CD4-positive, alpha-beta T cell treated with Interferon alpha-2 for 1 hour (primary cell): ENCODE results near the gene MFGE8.
A peak's percentile ranks its signal among the peaks of the same experiment; 100 is the strongest.

ENCODE experiments used
- DNase-seq, 2 donors: peaks; one replicate each; pipeline ENCODE4 v3.0.0-alpha.2; 2020 to 2022

MFGE8 gene

DNA sequence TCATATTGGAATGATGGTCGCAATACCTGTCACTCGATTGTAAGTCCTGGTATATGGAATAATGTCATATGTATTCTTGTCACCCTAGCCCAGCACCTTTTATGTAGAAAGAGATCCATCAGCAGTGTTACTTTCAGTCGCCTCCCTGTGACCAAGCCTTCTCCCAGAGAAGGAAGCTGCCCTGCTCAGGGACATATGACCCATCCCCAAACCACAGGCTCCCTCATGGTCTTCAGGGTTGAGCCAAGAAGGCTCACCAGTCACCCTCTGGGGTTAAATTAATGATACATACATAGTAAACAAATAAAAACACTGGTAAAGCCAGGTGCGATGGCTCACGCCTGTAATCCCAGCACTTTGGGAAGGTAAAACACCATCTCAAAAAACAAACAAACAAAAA is 4.6 kb upstream of the MFGE8 start:
- no peak for DNase-seq

DNA sequence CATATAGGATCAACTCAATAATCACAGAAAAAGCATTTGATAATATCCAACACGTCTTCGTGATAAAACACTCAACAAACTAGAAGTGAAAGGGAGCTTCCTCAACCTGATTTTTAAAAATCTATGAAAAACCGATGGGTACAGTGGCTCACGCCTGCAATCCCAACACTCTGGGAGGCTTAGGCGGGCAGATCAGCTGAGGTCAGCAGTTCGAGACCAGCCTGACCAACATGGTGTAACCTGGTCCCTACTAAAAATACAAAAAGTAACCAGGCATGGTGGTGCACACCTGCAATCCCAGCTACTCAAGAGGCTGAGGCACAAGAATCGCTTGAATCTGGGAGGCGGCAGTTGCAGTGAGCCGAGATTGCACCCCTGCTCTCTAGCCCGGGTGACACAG is 2.2 kb upstream of the MFGE8 start:
- DNase-seq = no peak

DNA sequence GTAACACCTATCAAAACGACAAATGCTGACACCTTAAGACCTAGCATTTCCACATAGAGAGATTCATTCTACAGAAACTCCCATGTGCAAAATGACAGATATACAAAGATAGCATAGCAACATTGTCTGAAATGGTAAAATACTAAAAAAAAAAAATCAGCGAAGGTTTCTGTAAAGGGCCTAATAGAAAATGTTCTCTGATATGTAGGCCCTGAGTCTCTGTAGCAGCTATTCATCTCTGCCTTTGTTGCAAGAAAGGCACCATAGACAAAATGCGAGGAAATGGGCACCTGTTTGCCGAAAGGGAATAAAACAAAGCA is 631 bp upstream of the MFGE8 start:
- no peak for DNase-seq

DNA sequence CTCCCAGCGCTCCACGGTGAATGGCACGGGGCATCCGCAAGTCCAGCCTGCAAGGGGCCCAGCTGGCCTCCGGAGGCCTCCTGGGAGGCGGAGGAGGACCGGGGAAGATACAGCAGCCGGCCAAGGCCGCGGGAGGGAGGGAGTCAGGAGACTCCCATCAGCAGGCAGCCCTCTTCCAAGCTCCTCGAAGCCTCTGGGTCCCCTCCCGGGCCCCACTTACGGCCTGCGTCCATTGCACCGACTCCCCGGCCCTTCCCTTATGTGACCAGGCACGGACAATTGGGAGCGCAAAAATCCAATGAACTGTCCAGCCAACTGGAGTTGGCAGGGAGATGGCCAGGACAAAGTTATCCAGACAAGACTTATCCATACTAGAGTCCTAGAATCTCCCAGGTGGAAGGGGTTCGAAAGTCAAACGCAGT is 668 bp downstream of the MFGE8 start:
- DNase-seq = no peak

DNA sequence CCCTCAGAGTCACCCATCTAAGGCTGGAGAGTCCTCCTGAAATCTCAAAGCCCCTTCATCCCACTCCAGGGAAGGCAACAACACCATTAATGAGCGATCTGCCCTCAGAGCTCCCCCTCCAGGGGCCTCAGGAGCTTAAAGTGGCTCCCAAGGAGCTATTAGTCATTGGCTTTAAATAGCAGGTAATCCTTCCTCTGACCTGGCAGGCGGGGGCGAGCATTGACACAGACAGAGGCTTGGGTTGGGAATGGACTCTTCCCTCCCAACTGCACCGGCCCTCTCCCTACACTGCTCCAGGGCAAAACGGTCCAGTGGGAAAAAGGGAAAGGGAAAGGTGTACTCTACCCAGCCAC is 1.4 kb downstream of the MFGE8 start:
- DNase-seq = no peak

DNA sequence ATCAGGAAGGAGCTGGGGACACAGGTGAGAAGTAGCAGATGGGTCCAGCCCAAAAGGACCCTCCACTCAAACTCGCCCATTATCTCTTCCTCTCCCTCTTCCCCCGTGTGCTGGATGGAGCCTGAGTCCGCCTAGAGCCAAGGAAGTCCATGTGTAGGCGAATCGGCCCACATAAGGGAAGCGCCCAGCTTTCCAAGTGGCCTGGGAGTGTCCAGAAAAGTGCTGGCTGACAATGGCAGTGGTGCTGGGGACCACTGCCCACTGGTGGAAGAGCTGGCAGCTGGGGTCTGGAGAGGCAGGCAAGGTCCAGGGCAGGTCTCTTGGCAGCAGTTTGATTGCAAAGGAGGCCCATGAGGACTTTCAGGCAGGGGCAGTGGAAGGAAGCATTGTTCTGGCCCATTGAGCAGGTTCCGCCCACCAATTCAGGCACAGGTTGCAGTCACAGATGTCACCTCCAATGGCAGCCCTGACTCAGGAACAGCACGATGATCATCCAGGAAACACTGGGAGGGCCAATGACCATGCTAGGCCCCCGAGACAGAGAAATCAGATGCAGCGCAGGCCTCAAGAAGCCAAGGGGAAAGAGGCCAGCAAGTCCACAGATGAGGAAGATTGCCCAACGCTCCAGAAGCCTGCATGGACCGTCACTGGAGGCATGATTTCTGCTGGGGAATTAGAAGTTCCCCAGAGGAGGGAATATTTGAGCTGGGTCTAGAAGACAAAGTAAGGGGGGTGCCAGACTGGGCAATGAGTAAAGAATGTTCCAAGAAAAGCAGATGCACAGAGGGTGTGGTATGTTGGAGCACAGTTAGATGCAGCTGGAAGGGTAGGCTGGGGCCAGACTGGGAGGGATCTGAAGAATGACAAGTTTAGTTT is 3.0 kb downstream of the MFGE8 start:
- no peak for DNase-seq

DNA sequence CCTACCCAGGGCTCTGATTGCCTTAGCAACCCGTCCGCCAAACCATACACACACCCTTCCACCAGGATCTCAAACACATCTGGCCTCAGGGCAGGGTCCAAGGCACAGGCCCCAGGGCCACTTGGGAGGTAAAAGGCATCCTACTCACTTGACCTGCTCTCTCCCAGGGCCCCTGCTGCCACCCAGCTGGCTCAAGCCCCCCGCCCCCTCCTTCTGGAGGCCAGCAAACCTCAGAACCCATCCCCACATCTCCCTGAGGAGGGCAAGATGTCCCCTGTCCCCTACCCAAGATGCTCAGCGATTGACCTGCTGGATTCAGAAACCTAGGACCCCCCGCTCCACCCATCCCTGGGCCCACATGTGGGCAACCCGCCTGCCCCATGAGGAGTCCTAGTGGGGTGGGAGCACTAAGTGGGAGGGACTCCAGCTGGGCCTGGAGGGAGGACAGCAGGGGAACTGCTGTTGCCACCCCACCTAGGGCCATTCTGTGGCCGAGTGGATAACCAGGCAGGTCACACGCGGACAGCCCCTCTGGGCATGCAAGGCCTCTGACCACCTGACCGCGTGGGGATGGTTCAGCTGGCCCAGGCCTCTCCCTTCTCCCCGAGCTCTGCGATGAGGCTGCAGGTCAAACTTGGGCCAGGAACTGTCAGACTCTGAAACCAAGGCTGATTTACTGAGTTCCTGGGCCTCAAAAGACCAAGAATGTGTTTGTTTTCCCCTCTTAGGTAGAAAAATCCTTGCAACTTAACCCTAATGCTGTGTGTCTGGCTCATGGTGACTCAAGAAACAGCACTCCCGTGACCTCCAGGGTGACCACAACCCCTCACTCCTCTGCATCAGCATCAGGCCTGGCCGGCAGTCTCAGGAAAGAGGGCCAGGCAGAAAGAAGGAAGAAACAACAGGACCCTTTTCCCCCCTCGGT is 4.2 kb downstream of the MFGE8 start:
- no peak for DNase-seq

DNA sequence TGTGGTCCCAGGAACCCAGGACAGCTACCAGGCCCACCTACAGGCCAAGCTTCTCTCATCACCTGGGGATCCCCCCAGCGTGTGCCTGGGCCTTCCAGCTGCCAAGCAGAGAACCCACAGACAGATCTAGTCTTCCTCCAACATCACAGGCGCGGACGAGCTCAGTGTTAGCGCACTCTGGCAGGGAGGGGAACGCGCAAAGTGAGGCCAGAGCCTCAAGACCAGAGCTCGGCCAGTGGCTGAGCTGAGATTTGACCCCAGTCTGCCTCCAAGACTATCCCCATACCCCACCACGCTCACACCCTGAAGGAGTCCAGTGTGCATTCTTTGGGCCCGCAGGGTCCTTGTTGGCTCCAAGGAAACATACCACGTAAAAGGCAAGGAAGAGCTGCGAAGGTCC is 5.1 kb downstream of the MFGE8 start:
- DNase-seq = no peak

DNA sequence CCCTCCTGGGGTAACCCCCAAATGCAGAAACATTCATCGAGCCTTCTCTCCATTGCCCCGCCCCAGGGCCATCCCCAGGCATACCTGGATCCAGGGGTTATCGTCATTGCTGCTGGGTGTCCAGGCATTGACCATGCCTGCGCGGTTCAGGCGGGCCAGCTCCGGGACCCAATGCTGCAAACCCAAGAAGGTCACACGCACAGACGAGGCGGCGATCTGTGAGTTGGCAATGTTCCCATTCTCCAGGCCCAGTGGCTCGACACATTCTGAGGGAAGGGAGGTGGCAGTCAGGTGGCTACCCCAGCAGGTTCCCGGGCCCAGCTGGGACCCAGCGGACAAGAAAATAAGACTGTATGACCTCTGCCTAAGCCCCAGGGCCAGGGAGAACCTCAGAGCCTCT is 6.1 kb downstream of the MFGE8 start:
- DNase-seq = no peak

DNA sequence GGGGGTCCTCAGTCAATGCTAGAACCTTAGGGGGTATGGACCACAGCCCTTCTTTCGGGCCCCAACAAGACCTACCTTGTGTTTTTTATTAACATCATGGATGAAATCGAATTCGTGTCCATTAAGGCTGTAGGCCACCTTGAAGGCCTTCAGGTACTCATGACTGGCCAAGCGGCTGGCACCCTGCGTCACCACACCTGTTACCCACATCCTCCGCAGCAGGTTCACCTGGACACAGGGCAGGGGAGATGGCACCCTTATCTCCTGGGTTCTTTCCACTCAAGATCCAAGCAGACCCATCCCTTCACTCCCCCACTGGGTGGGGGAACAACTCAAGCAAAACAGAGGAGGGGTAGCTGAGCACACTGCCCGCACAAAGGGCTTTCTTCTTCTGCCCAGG is 6.6 kb downstream of the MFGE8 start:
- DNase-seq = no peak

DNA sequence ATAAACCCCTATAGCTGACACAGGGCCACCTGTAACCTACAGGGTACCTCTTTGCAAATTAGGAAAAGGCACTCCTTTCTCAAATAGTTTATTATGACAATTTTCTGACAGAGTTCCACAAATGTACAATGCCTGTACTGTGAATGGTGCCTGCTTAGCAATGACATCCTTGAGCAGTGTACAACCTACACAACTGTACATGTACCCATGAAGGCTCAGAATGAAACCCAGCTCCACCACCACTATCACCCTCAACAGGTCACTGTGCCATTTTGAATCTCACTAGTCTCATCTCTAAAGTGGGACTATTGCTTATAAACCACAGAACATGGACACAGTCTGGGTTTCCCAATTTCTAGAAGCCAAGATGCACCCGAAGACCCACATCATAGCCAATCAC is 7.0 kb downstream of the MFGE8 start:
- no peak for DNase-seq

DNA sequence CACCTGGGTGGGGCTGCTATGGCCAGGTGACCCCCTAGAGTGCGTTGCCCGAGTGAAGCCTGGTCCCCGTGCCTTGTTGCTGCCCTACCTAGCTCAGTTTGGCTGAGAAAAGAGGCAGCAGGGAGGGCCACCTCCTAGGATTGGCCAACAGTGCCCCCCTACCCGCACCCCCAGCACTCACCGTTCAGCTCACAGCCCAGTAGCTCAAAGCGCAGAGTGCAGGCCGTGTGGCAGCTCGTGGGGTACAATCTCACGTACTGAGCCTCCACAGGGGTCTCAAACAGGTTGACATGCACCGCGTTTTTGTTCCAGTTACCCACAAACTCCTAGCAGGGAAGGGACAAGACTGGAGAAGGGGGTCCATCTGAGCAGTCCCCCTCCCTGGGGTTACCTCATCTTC is 7.6 kb downstream of the MFGE8 start:
- DNase-seq = no peak

DNA sequence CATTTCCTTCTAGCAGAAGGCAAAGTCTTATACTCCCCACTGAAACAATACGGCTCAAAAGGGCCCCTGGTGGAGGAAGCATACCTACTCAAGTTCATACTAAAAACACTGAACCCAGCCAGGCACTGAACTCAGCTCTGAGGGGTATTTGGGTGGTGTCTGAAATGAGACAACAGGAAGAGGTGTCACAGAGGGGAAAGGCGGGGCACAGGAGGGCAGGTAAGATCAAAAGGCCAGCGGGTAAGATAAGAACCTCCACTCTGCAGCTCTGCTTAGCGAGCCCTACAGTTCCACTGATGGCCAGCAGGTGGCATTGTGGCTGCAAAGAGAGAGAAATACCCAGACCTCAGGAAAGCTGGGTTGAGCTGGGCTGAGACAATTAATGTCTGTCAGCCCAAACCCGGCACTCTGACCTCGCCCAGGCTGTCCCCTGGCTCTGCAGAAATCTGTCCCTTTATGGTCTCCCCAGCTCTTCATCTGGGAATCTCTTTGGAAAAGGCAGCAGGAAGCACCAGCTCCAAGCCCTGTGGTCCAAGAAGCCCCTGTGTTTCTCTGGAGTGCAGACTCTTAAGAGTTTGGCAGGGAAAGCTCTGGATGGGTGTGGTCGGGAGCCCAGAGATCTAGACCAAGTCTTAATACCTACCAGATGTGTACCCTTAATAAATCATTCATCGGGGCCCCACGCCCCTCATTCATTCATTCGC is 8.4 kb downstream of the MFGE8 start:
- peak; percentile 93 to 97 for DNase-seq

DNA sequence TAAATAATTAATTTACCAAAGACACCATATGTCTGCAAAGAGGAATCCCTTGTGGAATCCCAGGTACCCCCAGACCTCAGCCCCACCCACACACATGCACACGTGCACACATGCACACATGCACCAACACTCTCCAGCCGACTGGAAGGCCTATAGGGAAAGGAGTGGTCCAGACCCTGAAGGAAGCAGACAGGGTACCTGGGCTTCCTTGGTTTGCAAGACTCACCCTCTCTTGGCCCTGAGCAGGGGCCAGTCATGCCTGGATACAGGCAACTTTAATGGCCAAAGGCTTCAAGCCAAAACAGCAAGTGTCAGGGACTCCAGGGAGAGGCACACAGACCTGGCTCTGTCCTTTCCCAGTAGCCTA is 8.9 kb downstream of the MFGE8 start:
- no peak for DNase-seq

DNA sequence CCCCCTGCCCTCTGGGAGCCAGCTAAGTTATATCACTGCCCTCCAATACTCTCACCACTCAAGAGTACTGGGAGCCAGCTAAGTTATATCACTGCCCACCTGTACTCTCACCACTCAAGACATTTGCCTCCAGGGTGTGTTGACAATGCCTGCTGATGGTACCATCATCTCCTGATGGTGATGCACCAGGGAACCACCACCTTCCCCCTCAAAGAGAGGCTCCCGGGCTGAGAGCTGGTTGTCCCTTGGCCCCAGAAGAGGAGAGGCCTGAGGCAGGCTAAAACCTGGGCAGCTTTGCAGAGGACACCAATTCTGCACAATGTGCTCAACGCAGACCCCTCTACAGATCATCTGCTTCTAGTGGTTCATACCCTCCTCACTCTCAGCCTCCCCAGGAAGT is 10.3 kb downstream of the MFGE8 start:
- DNase-seq = no peak

DNA sequence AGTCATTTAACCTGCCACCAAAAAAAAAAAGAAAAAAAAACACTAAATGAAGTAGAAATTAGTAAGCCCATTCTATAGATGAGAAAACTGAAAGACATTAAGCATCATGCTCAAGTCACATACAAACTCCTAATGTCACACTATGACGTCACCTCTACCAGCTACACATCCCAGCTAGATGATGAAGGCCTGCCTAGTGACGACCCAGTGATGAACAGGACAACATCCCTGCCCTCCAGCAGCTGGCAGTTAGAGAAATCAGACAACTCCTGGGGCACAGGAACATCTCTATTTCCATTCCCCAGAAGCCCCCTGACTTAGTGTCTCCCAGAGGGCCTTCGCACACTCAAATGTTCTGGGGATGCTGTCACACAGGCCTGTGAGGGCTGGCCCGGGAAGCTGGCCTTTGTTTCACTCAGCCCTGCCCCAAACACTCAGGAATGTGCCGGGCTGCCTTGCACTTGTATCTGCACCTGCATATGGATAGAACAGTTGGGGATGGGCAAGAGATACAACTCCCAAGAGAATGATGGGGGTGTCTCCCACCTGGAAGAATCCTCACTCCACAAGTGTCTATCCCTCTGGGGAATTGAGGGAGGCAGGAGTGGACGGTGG is 10.9 kb downstream of the MFGE8 start:
- DNase-seq = no peak

DNA sequence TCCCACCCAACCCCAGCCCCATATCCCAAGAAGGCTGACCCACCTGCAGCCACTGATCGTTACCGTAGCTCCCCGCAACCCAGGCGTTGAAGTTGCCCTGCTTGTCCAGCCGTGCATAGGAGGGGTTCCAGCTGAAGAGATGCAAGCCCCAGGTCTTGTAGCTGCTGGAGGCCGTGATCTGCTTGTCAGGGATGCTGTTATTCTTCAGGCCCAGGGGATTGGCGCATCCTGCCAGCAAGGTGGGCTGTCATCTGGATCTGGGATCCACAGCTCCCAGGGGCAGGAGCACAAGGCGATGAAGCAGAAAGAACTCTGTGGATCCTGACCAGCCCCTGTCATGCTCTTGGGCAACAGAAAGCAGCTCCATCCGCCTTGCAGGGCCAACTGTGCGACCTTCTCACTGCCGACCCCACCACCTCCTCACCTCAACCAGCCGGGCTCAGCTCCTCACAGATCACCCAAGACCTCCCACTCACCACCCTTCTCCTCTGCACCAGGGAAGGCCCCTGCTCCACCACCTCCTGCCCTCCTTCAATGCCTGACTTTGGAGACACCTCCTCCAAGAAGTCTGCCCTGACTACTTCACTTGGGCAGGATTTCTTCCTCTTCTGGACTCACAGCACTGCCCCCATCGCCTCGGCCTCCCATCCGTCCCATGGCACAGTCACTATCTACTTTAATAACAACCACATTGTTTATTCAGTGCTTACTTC is 11.5 kb downstream of the MFGE8 start:
- DNase-seq = no peak

DNA sequence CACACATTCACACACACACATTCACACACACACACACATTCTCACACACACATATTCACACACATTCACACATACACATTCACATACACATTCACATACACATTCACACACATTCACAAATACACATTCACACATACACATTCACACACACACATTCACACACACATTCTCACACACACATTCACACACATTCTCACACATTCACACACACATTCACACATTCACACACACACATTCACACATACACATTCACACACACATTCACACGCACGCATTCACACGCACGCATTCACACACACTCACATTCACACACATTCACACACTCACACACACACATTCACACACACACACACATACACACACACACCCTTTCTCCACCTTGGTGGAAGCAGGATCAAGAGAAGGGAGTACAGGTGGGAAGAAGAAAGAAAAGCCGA is 12.2 kb downstream of the MFGE8 start:
- DNase-seq = no peak

DNA sequence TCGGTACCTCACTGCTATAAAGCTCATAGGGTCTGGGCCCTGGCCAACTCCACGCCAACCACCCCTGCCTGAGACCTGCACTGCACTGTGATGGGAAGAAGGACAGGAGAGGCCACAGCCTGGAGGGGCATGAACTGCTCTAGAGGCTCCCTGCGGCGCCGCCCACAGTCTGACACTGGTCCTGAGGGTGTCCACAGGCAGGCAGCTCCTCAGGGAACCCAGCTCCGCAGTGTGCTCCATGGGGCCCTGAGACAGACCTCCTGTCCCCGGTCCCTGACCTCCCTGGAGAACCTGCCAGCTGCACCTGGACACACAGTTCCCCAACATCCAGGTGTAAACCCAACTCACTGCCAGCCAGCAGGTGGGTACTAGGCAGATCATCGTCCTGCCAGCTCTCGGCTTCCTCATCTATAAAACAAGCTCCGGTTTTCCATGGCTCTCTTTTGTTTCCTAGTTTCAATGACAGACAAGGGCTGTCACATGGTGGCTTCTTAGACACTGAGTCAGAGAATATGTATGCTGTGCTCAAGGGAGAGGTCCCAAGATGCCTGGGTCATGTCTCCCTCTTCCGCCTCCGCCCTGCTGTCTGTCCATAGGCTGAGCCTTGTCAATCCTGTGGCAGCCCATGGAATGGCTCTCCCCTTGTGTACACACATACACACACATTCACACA is 12.7 kb downstream of the MFGE8 start:
- no peak for DNase-seq

DNA sequence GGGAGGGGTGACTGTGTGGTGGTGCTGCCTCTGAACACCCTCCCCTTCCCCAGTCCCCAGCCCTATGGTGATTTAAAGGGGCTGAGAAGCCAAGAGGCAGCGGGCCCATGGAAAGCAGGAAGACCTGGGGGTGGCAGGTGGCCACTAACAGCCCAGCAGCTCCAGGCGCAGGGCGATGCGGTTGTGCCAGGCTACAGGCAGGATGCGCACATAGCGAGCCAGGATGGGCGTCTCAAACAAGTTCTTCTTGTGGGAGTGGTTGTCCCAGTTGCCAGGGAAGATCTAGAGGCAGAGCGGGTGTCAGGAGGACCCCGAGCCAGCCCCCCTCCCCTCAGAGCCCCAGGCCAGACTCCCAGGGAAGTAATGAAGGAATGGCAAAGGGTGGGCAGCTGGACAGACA is 13.9 kb downstream of the MFGE8 start:
- DNase-seq = no peak

DNA sequence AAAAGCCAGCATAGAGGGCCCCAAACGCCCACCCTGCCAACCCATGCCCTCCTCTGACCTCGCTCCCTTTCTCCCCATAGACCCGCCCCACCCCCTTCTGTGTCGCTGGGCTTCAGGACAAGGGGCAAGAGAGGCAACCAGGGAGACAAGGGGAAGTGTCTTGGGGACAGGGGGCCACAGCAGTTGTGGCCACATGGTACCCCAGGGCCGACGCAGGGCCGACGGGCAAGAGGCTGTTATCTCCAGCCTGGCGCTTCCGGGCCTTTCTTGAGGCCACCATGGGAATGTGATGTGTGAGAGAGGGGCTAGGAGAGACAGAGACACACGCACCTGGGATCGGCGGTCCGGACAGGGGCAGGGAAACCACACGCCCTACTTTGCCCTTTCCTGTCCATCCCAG is 14.4 kb downstream of the MFGE8 start:
- DNase-seq = no peak
